H9 (cell line): ENCODE measurements around the gene DIAPH3. TPM values are rescaled to one million over a fixed set of nuclear protein-coding genes. Genes with fewer than 3 reads are reported as not detected.

ENCODE experiments used
- DNase-seq: peaks from one replicate; pipeline ENCODE4 v3.0.0-alpha.2; 2017
- H2AFZ ChIP-seq: one replicate; pipeline ENCODE4 v1.6.1; 2013; ENCODE audit warnings: mild to moderate bottlenecking, low read length, control low read depth, moderate library complexity
- H2AK5ac ChIP-seq: 2 replicates; pipeline ENCODE4 v1.6.1; 2013; ENCODE audit warnings: low read length, control low read depth, mixed read lengths; ENCODE audit not compliant: insufficient read length
- H2BK120ac ChIP-seq: one replicate; pipeline ENCODE4 v1.6.1; 2013; ENCODE audit warnings: low read depth, mild to moderate bottlenecking, low read length, control low read depth, inconsistent platforms; ENCODE audit not compliant: poor library complexity, severe bottlenecking
- H2BK12ac ChIP-seq: 2 replicates; pipeline ENCODE4 v1.6.1; 2013; ENCODE audit warnings: low read length, control low read depth, mixed read lengths, low read depth; ENCODE audit not compliant: insufficient read length
- H2BK15ac ChIP-seq: 2 replicates; pipeline ENCODE4 v1.6.1; 2013; ENCODE audit warnings: low read depth, low read length, control low read depth
- H2BK20ac ChIP-seq: one replicate; pipeline ENCODE4 v1.6.1; 2013; ENCODE audit warnings: low read depth, mild to moderate bottlenecking, low read length, control low read depth, inconsistent platforms; ENCODE audit not compliant: poor library complexity, severe bottlenecking
- H2BK5ac ChIP-seq: 2 replicates; pipeline ENCODE4 v1.6.1; 2013; ENCODE audit warnings: low read length, control low read depth, mixed read lengths; ENCODE audit not compliant: insufficient read length
- H3K14ac ChIP-seq: 2 replicates; pipeline ENCODE4 v1.6.1; 2013; ENCODE audit warnings: low read length, control low read depth; ENCODE audit not compliant: insufficient read depth
- H3K18ac ChIP-seq: 2 replicates; pipeline ENCODE4 v1.6.1; 2013; ENCODE audit warnings: low read depth, mild to moderate bottlenecking, mixed read lengths, low read length, control low read depth; ENCODE audit not compliant: insufficient read length
- H3K23ac ChIP-seq: 2 replicates; pipeline ENCODE4 v1.6.1; 2013; ENCODE audit warnings: low read length, control low read depth, mixed read lengths, low read depth; ENCODE audit not compliant: insufficient read length
- H3K23me2 ChIP-seq: 2 replicates; pipeline ENCODE4 v1.6.1; 2013; ENCODE audit warnings: low read depth, mild to moderate bottlenecking, mixed read lengths, low read length, control low read depth; ENCODE audit not compliant: insufficient read length, poor library complexity, severe bottlenecking
- H3K27ac ChIP-seq: 2 replicates; pipeline ENCODE4 v1.5.1; 2013; ENCODE audit warnings: low read length, control low read depth, mixed read lengths, low read depth; ENCODE audit not compliant: insufficient read length
- H3K27me3 ChIP-seq: 2 replicates; pipeline ENCODE4 v1.6.1; 2013; ENCODE audit warnings: low read length, control low read depth, inconsistent platforms; ENCODE audit not compliant: insufficient read depth
- H3K4ac ChIP-seq: 2 replicates; pipeline ENCODE4 v1.6.1; 2013; ENCODE audit warnings: low read depth, mild to moderate bottlenecking, control low read depth, inconsistent platforms, low read length, moderate library complexity
- H3K4me1 ChIP-seq: 2 replicates; pipeline ENCODE4 v1.6.1; 2013; ENCODE audit warnings: low read length, control low read depth, inconsistent platforms; ENCODE audit not compliant: insufficient read depth
- H3K4me2 ChIP-seq: 2 replicates; pipeline ENCODE4 v1.6.1; 2013; ENCODE audit warnings: low read length, control low read depth, mixed read lengths; ENCODE audit not compliant: insufficient read length, insufficient read depth
- H3K56ac ChIP-seq: 2 replicates; pipeline ENCODE4 v1.6.1; 2013; ENCODE audit warnings: low read depth, mild to moderate bottlenecking, mixed read lengths, low read length, control low read depth; ENCODE audit not compliant: insufficient read length
- H3K79me1 ChIP-seq: 2 replicates; pipeline ENCODE4 v1.6.1; 2013; ENCODE audit warnings: low read depth, mild to moderate bottlenecking, moderate library complexity, low read length, control low read depth, inconsistent platforms; ENCODE audit not compliant: insufficient read depth, poor library complexity, severe bottlenecking
- H3K79me2 ChIP-seq: 2 replicates; pipeline ENCODE4 v1.6.1; 2013; ENCODE audit warnings: low read length, control low read depth, inconsistent platforms; ENCODE audit not compliant: insufficient read depth
- H3K9ac ChIP-seq: 2 replicates; pipeline ENCODE4 v1.6.1; 2013; ENCODE audit warnings: low read length, control low read depth, mixed read lengths; ENCODE audit not compliant: insufficient read length; ENCODE audit errors: extremely low read depth
- H3K9me3 ChIP-seq: one replicate; pipeline ENCODE4 v1.6.1; 2013; ENCODE audit warnings: low read depth, low read length, inconsistent platforms; ENCODE audit not compliant: control insufficient read depth
- H3T11ph ChIP-seq: one replicate; pipeline ENCODE4 v1.6.1; 2013; ENCODE audit warnings: mild to moderate bottlenecking, low read length, control low read depth, inconsistent platforms
- H4K20me1 ChIP-seq: one replicate; pipeline ENCODE4 v1.6.1; 2013; ENCODE audit not compliant: control insufficient read depth, insufficient read length, insufficient read depth
- H4K5ac ChIP-seq: 2 replicates; pipeline ENCODE4 v1.6.1; 2013; ENCODE audit warnings: low read depth, mild to moderate bottlenecking, mixed read lengths, low read length, control low read depth; ENCODE audit not compliant: insufficient read length
- H4K8ac ChIP-seq: replicated peaks from 2 replicates; pipeline ENCODE4 v1.6.1; 2013; ENCODE audit warnings: low read length, control low read depth, mixed read lengths, low read depth; ENCODE audit not compliant: insufficient read length
- H4K91ac ChIP-seq: 2 replicates; pipeline ENCODE4 v1.6.1; 2013; ENCODE audit warnings: low read depth, mild to moderate bottlenecking, moderate library complexity, mixed read lengths, low read length, control low read depth; ENCODE audit not compliant: insufficient read length
- H3K27ac Mint-ChIP-seq, 3 experiments: 2 replicates in 2 of 3; 3 replicates in 1 of 3; pipeline ENCODE4 v1.8.0; 2020 to 2021; ENCODE audit warnings: mixed read lengths in 3 of 3, mild to moderate bottlenecking in 1 of 3, moderate library complexity in 1 of 3
- H3K27me3 Mint-ChIP-seq: 2 replicates; pipeline ENCODE4 v1.8.0; 2021; ENCODE audit warnings: low read depth, mild to moderate bottlenecking, moderate library complexity, mixed read lengths
- H3K36me3 Mint-ChIP-seq, 3 experiments: 2 replicates in 2 of 3; 3 replicates in 1 of 3; pipeline ENCODE4 v1.8.0; 2020 to 2021; ENCODE audit warnings: low read depth in 3 of 3, mixed read lengths in 3 of 3; ENCODE audit not compliant: insufficient read depth in 1 of 3
- H3K4me1 Mint-ChIP-seq, 2 experiments: 2 replicates each; pipeline ENCODE4 v1.8.0; 2020; ENCODE audit warnings: mixed read lengths in 2 of 2
- H3K4me3 Mint-ChIP-seq, 2 experiments: 2 replicates in 1 of 2; 3 replicates in 1 of 2; pipeline ENCODE4 v1.8.0; 2020 to 2021; ENCODE audit warnings: mild to moderate bottlenecking in 2 of 2, mixed read lengths in 2 of 2, moderate library complexity in 1 of 2
- H3K9me3 Mint-ChIP-seq, 2 experiments: 2 replicates in 1 of 2; 3 replicates in 1 of 2; pipeline ENCODE4 v1.8.0; 2020; ENCODE audit warnings: mild to moderate bottlenecking in 2 of 2, mixed read lengths in 2 of 2, moderate library complexity in 1 of 2
- WGBS: extraction: QIAGEN DNeasy Blood & Tissue Kit; methylation state at CpG from one replicate; pipeline ENCODE4 v1.1.7; 2013; ENCODE audit warnings: missing lambda C conversion rate, low lambda C conversion rate, mixed read lengths; ENCODE audit not compliant: insufficient read length; ENCODE audit errors: extremely low coverage; 5-methylcytosine and 5-hydroxymethylcytosine counted together
- total RNA-seq: library from RNA; stranded (reverse); gene quantifications from 2 replicates; pipeline ENCODE4 v1.2.1, GENCODE V29; 2021
- TF ChIP-seq, protein P1 (sequence below): fragments of 200-600 bp; sonication (generic); conservative IDR thresholded peaks from 3 replicates; pipeline ENCODE4 v1.8.0; 2021; ENCODE audit warnings: antibody characterized with exemption, mild to moderate bottlenecking

DIAPH3 gene
- total RNA-seq, 1 experiment from 2014 or later, result 23.1 TPM

DNA sequence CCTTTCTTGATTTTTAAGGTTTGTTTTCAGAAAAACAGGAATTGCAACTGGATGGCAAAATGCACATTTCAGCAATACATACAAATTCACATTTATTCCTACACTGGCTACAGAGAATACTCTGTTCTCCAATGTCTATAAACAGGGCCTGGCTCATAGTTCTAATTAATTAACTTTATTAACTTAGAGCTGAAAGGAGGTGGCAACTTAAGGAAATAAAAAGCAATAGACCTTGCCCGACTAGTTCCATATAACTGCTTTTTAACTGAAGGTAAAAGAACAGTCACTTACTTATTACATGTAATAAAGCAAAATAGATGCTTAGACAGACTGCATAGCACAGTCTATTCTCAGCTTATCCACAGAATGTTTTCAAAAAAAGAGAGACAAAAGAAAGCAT, 498.5 kb downstream of the DIAPH3 start:
- Mint-ChIP-seq H3K27me3 (no peaks in the 10 kb centered on the region), H3K4me3 (no peak overlapping the region), H3K36me3 (peaks cover 12 to 15% (median 15%) of the 10 kb centered on the region in 3 experiments), H3K9me3 (peaks cover 5 to 6% of the 10 kb centered on the region in 2 experiments; a peak in 3 of 5 replicates), H3K4me1 (peaks cover 20% of the 10 kb centered on the region in 2 experiments), H3K27ac (peak overlapping the region; percentile 33 to 95 (median 94); a peak in 4 of 7 replicates)
- Histone ChIP-seq H4K5ac (no peak overlapping the region), H2BK5ac (no peak overlapping the region), H3K9me3 (no peaks in the 10 kb centered on the region), H4K20me1 (no peaks in the 10 kb centered on the region), H2AFZ (no peak overlapping the region), H3K18ac (no peak overlapping the region), H3K79me1 (no peaks in the 10 kb centered on the region), H3K56ac (no peak overlapping the region), H3K27ac (no peak overlapping the region), H3K27me3 (no peaks in the 10 kb centered on the region), H2BK20ac (no peak overlapping the region), H3K4me1 (no peaks in the 10 kb centered on the region; the same call in 1 of the 2 replicates), H3K23ac (no peak overlapping the region), H4K91ac (no peak overlapping the region), H2AK5ac (no peak overlapping the region), H3K79me2 (no peaks in the 10 kb centered on the region), H3K9ac (no peak overlapping the region), H2BK12ac (no peak overlapping the region), H3T11ph (no peak overlapping the region), H3K4me2 (no peak overlapping the region), H3K4ac (no peak overlapping the region), H3K14ac (no peak overlapping the region), H2BK15ac (no peak overlapping the region), H3K23me2 (no peaks in the 10 kb centered on the region), H2BK120ac (no peak overlapping the region), H4K8ac (no peak overlapping the region)
- TF ChIP-seq, protein P1, sequence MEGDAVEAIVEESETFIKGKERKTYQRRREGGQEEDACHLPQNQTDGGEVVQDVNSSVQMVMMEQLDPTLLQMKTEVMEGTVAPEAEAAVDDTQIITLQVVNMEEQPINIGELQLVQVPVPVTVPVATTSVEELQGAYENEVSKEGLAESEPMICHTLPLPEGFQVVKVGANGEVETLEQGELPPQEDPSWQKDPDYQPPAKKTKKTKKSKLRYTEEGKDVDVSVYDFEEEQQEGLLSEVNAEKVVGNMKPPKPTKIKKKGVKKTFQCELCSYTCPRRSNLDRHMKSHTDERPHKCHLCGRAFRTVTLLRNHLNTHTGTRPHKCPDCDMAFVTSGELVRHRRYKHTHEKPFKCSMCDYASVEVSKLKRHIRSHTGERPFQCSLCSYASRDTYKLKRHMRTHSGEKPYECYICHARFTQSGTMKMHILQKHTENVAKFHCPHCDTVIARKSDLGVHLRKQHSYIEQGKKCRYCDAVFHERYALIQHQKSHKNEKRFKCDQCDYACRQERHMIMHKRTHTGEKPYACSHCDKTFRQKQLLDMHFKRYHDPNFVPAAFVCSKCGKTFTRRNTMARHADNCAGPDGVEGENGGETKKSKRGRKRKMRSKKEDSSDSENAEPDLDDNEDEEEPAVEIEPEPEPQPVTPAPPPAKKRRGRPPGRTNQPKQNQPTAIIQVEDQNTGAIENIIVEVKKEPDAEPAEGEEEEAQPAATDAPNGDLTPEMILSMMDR, result no peak
- no CpG with 5 or more reads among the region's 1 CpG for WGBS
- no peak for DNase-seq
